Heart right ventricle (tissue), 16 donors: ENCODE measurements around the gene COL5A1. TPM values are rescaled to one million over a fixed set of nuclear protein-coding genes. Genes with fewer than 3 reads are reported as not detected.

ENCODE experiments used
- ATAC-seq, 8 donors: fragments of 200-7000 bp; cut with Tn5 transposase; one replicate each; pipeline ENCODE4 v1.9.1; 2020; ENCODE audit warnings: mild to moderate bottlenecking in 8 of 8, moderate library complexity in 8 of 8, moderate number of reproducible peaks in 1 of 8
- DNase-seq, 2 donors: peaks; one replicate each; pipeline ENCODE4 v3.0.0-alpha.2; 2020
- H3K27ac ChIP-seq, 10 donors: fragments of 200-600 bp; sonication (generic) in 2 of 10; one replicate each; pipeline versions ENCODE4 v1.5.0 to v1.8.0; 2020 to 2022; ENCODE audit warnings: mild to moderate bottlenecking in 3 of 10
- H3K27me3 ChIP-seq, 7 donors: fragments of 200-600 bp; one replicate each; pipeline ENCODE4 v1.8.0; 2021 to 2022; ENCODE audit warnings: mild to moderate bottlenecking in 2 of 7
- H3K36me3 ChIP-seq, 9 donors: fragments of 200-600 bp; sonication (generic) in 1 of 9; one replicate each; pipeline versions ENCODE4 v1.5.0 to v1.8.0; 2020 to 2022; ENCODE audit warnings: mild to moderate bottlenecking in 2 of 9
- H3K4me1 ChIP-seq, 9 donors: fragments of 200-600 bp; sonication (generic) in 1 of 9; one replicate each; pipeline versions ENCODE4 v1.5.0 to v1.8.0; 2020 to 2022; ENCODE audit warnings: mild to moderate bottlenecking in 4 of 9
- H3K4me3 ChIP-seq, 10 donors: fragments of 200-600 bp; sonication (generic) in 2 of 10; one replicate each; pipeline versions ENCODE4 v1.5.0 to v1.8.0; 2020 to 2022; ENCODE audit warnings: mild to moderate bottlenecking in 7 of 10, moderate library complexity in 2 of 10
- H3K9me3 ChIP-seq, 11 donors: fragments of 200-600 bp in 10 of 11; sonication (generic) in 2 of 11; one replicate each; pipeline versions ENCODE4 v1.5.0 to v1.8.0; 2013 to 2022; ENCODE audit warnings: mild to moderate bottlenecking in 2 of 11, control low read depth in 1 of 11, moderate library complexity in 1 of 11
- WGBS, 2 donors: extraction: QIAGEN DNeasy Blood & Tissue Kit; methylation state at CpG; one replicate each; pipeline ENCODE4 v1.1.7; 2013; ENCODE audit warnings: inconsistent platforms in 1 of 2; 5-methylcytosine and 5-hydroxymethylcytosine counted together
- intact Hi-C, 10 donors: fragments of 100-400 bp; cut with DNase I; formaldehyde crosslinking; loops; one replicate each; pipeline versions ENCODE4 v1.11.1 to v1.14.2; 2022
- polyA plus RNA-seq, 2 donors: library from polyadenylated mRNA; stranded (reverse); fragments of 200-250 nt; gene quantifications; one replicate each; pipeline ENCODE4 v1.2.3, GENCODE V29; 2013
- total RNA-seq, 10 donors: library from RNA; stranded (reverse); fragmentation: NEBNext Ultra II Directional in 3 of 10; extraction: Animal tissue kit (Norgen Biotek cat#: 25700) in 3 of 10; gene quantifications; one replicate each; pipeline versions ENCODE4 v1.2.1 to v1.2.4, GENCODE V29; 2021 to 2023
- TF ChIP-seq, protein P1 (sequence below), 9 donors: fragments of 200-600 bp; sonication (generic) in 2 of 9; IDR thresholded peaks; one replicate each; pipeline versions ENCODE4 v1.5.0 to v1.8.0; 2021 to 2022; ENCODE audit warnings: antibody characterized with exemption in 9 of 9, mild to moderate bottlenecking in 5 of 9, moderate library complexity in 1 of 9
- donor health status: Arrhythmogenic right ventricular cardiomyopathy.
- donor health status: ischemic (EF 13 %, LVEDD 7.1; RV severe dilation, severe dysfunction).
- donor health status: healthy with polysubstance abuse.
- donor health status: DM: no; HTN: yes; CAD: no.
- donor health status: DM: no; HTN: no; CAD: no.
- donor health status: ischemic (EF 25% LVEDD 6.9; RV normal size, moderate dysfunction).
- donor health status: ischemic (EF 25% LVEDD 5.7; RV mildly dilated, moderate dysfunction).
- donor health status: healthy.
- donor health status: DM: yes; HTN: yes; CAD: no.
- donor health status: Ischemic cardiomyopathy.
- donor health status: ischemic (EF 35%, LVEDD 5.7; RV mildly dilated, moderate dysfunction).
- donor health status: nonischemic (EF 11% LVEDD 7.7; RV severe dilation, severe dysfunction).
- donor health status: DM: yes; HTN: yes; CAD: no.
- donor health status: PGD.
- donor health status: ischemic (EF 29% LVEDD 5.4; RV normal size, mild dysfunction).
- donor health status: nonischemic (EF 23%, LVEDD 6.1; RV moderate dilation, normal function).

The COL5A1 gene
- total and polyA plus RNA-seq, 12 donors, result 8.1 to 60.0 (median 13.3) TPM

DNA sequence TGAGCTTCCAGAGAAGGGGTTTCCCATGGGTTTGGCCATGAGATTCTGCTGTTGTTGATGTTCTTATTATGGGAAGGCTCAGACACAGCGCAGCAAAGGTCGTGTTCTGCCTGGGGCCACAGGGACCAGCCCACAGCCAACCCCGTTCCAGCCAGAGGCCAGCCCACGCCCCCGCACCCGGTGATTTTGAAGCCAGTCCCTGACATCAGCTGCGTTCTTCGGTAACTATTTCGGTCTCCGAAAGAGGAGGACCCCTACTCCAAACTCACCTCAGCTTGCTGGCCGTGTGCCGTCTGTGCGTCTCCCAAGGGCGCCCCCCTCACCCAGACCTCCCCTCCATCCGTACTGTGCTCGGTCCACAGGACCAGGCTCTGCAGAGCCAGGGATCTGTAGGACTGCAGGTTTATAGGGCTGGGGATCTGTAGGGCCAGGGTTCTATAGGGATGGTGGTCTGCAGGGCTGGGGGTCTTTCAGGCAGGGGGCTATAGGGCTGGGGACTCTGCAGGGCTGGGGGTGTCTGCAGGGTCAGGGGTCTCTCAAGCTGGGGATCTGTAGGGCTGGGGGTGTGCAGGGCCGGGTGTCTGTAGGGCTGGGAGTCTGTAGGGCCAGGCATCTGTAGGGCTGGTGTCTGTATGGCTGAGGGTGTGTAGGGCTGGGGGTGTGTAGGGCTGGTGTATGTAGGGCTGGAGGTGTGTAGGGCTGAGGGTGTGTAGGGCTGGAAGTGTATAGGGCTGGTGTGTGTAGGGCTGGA lies 11.8 kb downstream of the COL5A1 start:
- Histone ChIP-seq H3K9me3 (no peaks in the 10 kb centered on the region), H3K27ac (no peak overlapping the region)

DNA sequence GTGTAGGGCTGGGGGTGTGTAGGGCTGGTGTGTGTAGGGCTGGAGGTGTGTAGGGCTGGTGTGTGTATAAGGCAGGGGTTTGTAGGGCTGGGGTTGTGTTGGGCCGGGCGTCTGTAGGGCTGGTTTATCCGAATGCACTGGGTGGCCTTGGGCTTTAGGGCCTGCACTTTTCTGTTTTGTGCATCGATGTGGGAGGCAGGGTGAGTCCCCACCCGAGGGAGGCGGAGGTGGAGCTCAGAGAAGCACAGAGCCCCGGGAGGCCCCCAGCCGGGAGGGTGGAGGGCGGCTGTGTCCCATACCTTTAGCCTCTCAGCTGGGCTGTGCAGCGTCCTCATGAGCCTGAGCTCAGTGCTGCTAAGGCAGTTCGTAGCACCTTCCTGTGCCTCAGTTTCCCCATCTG lies 13.5 kb downstream of the COL5A1 start:
- no peak for ATAC-seq
- Histone ChIP-seq H3K36me3 (peaks cover 0 to 8% (median 0%) of the 10 kb centered on the region in 9 donors), H3K27me3 (no peaks in the 10 kb centered on the region), H3K9me3 (peaks cover 0 to 2% (median 0%) of the 10 kb centered on the region in 11 donors), H3K4me1 (peaks cover 3 to 46% (median 16%) of the 10 kb centered on the region in 9 donors), H3K4me3 (no peak overlapping the region), H3K27ac (no peak overlapping the region)
- DNase-seq, result no peak
- WGBS, 2 donors, result 76 to 84% methylated on average over 11 of the region's 11 CpGs
- intact Hi-C loops, result no loop called here
- TF ChIP-seq, protein P1, sequence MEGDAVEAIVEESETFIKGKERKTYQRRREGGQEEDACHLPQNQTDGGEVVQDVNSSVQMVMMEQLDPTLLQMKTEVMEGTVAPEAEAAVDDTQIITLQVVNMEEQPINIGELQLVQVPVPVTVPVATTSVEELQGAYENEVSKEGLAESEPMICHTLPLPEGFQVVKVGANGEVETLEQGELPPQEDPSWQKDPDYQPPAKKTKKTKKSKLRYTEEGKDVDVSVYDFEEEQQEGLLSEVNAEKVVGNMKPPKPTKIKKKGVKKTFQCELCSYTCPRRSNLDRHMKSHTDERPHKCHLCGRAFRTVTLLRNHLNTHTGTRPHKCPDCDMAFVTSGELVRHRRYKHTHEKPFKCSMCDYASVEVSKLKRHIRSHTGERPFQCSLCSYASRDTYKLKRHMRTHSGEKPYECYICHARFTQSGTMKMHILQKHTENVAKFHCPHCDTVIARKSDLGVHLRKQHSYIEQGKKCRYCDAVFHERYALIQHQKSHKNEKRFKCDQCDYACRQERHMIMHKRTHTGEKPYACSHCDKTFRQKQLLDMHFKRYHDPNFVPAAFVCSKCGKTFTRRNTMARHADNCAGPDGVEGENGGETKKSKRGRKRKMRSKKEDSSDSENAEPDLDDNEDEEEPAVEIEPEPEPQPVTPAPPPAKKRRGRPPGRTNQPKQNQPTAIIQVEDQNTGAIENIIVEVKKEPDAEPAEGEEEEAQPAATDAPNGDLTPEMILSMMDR (IDR thresholded peaks at IDR 0.05), result no peak

More for the DNA sequence above, 11.8 kb downstream of the COL5A1 start:
- H3K4me1 ChIP-seq, result peaks cover 3 to 51% (median 25%) of the 10 kb centered on the region in 9 donors
- peak in 1 of 2 donors; percentile 33 for DNase-seq
- no peak overlapping the region for H3K4me3 ChIP-seq
- intact Hi-C loops, result no loop called here
- H3K27me3 ChIP-seq, result no peaks in the 10 kb centered on the region
- ATAC-seq, result peak in 6 of 8 donors; percentile 36 to 58 (median 50)
- WGBS, 2 donors, result 74 to 78% methylated on average over 17 of the region's 17 CpGs
- H3K36me3 ChIP-seq, result peaks cover 0 to 8% (median 0%) of the 10 kb centered on the region in 9 donors
- TF ChIP-seq, protein P1 (IDR thresholded peaks at IDR 0.05), result no peak

- Histone ChIP-seq H3K27ac (no peak overlapping the region), H3K4me3 (no peak overlapping the region), H3K36me3 (peaks cover 0 to 4% (median 0%) of the 10 kb centered on the region in 9 donors), H3K4me1 (peaks cover 6 to 43% (median 15%) of the 10 kb centered on the region in 9 donors), H3K27me3 (no peaks in the 10 kb centered on the region), H3K9me3 (peaks cover 0 to 9% (median 0%) of the 10 kb centered on the region in 11 donors)
- ATAC-seq, result peak in 1 of 8 donors; percentile 14
- no peak for DNase-seq
- TF ChIP-seq, protein P1 (IDR thresholded peaks at IDR 0.05), result no peak
- intact Hi-C loops, result no loop called here
- 72 to 75% methylated on average over 10 of the region's 10 CpGs for WGBS, 2 donors
These were observed 14.2 kb downstream of the COL5A1 start for GRCh38 chr9:134655586-134656333.

- intact Hi-C loops, result no loop called here
- WGBS, 2 donors, result 66 to 73% methylated on average over 12 of the region's 12 CpGs
- peaks cover 5 to 42% (median 16%) of the 10 kb centered on the region in 9 donors for H3K4me1 ChIP-seq
- H3K27me3 ChIP-seq, result no peaks in the 10 kb centered on the region
- no peaks in the 10 kb centered on the region for H3K36me3 ChIP-seq
- TF ChIP-seq, protein P1 (IDR thresholded peaks at IDR 0.05), result no peak
- no peak overlapping the region for H3K27ac ChIP-seq
- H3K9me3 ChIP-seq, result peaks cover 0 to 14% (median 0%) of the 10 kb centered on the region in 11 donors
- no peak for ATAC-seq
- H3K4me3 ChIP-seq, result no peak overlapping the region
- DNase-seq, result no peak
These were observed 14.9 kb downstream of the COL5A1 start for GRCh38 chr9:134656334-134657006.
